Lung microvascular endothelial cell (primary cell): ENCODE measurements around the gene CCDC116. TPM values are rescaled to one million over a fixed set of nuclear protein-coding genes. Genes with fewer than 3 reads are reported as not detected.
"Not testable (repeated sequence)": the region's sequence is repeated elsewhere in the genome, so short reads cannot be mapped to it uniquely, and the experiment has no call there.

Source experiments
- DNase-seq, 2 donors: peaks; one replicate each; pipeline versions ENCODE4 v3.0.0 to v3.0.0-alpha.2; 2010; ENCODE audit warnings: low read depth in 2 of 2
- total RNA-seq: library from RNA; depleted of rRNA; stranded (reverse); fragments of >200 nt; gene quantifications from 2 replicates; pipeline ENCODE4 v1.2.1, GENCODE V29; 2014

CCDC116 gene
- total RNA-seq, 1 donor from 2014 or later: not detected

DNA sequence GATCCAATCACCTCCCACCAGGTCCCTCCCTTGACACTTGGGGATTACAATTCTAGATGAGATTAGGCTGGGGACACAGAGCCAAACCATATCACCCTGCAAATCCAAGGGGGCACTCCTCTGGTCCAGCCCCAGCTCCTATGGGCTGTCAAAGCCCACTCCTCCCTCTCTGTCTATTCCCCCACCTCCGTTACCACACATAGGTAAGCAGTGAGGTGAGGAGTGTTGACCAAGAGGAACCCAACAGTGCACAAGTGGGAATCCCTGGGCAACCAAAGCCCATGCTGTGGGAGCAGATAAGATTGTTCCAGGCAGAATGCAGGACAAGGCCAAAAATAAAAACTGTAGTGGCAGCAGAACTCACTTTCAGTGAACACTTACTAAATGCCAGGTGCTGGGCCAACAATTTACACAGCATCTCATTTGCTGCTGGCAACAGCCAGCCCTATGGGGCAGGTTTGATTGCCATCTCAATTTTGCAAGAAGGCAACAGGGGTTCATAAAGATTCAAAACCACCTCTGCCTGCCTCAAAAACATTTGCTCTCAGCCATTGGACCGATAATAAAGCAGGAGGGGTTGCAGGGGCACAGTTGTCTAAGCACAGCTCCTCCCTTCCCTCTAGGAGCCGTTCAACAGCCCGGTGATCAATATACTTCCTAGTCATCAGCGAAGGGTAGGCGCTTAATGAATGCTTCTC lies 18.4 kb downstream of the CCDC116 start:
- no peak for DNase-seq

DNA sequence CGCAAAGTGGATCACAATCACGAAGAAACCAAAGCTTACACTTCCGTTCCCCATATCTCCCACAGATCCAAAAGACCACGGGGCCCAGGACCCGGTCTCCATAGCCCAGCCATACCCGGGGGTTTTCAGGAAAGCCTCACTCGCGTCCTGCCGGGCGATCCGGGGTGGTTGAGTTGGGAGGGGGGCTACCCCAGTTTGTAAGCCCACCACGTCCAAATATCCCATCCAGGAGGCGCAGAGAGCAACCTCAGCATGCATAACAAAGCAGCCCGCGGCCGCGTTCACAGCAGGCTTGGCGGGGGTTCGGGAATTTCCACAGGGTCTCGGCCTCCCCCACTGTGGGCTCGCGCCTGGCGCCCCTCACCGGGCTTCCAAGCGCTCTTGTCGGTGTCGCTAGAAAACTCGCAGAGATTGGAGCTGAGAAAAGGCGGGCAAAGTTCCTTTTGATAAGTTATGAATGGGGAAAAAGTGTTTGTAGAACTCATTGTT lies 19.0 kb downstream of the CCDC116 start:
- DNase-seq: no peak

DNA sequence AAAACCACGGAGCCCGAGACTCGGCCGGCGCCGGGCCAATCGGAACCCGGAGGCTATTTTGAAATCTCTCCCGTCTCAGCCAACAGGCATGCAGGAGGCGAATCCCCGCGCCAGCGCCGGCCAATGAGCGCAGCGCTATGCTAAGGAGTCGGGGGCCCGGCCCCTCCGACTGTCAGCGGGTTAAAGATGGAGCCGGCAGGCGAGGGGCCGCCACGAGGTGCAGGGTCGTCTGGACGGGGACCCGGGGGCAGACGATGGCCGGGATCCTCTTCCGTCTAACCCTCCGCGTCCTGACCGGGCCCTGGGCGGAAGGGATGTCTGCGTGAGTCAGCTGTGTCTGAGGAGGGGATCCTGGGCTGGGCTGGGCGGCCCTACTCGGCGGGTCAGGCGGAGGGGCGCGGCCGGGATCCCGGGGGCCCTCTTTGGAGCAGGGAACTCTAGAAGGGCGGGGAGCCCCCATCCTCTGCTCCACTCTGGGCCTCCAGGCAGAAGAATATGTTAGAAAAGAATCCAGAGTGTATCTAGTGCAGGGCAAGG lies 19.5 kb downstream of the CCDC116 start:
- peak; percentile 84 to 86 for DNase-seq

DNA sequence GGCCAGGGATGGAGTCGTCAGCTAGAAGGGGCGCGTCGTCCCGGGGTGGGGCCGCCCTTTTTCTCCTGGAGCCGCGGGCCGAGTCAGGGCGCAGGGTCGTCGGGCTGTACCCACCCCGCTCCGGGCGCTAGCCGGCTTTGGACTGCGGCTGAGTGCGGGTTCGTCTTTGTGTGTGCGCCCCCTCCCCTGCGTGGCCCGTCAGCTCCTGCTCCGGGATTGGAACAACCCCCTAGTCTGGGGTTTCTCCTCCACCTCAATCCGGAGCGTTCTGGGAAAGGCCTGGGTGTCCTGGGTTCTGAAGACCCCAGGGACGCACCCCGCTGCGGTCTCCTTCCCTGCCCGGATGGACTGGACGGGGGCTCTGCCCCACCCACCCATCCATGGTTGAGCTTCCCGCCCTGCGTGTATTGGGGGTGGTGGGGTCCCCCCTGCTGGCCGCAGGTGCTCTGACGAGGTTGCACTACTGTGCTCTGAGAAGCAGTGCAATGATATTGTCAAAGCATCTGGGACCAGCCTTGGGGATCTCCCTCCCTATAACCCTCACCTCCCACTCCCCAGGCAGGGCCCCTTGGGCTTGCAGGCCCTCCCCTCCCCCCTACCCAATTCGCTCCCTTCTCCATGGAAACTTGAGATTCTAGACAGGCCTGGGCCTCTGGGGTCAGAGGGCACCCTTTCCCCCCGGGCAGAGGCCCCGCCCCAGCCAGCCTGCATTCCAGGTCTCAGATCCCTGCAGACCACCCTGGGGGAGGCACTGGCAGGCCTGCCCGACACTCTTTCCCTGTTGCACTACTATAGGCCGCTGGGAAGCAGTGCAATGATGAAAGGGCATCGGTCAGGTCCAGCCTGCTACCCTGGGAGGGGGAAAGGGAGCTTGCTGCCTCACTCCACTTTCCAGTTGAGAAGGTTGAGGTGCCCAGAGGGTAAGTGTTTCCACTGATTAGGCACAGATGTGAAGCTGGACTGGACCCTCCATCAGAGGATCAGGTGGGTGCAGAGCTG lies 20.3 kb downstream of the CCDC116 start:
- no peak for DNase-seq

DNA sequence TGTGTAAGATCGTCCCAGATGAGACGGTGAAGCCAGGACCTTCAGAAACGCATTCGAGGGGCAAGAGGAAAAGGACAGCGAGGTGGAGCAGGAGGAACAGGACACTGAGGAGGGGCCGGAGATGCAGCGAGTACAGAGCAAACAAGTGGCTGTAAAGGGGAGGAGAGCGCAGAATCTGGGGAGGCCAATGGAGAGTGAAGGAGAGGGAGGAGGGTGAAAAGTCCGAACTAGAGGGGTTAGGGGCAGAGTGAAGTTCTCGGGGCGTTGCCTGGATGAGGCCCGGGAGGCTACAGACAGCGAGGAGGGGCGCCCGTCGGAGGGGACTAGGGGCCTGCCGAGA lies 24.4 kb downstream of the CCDC116 start:
- no peak for DNase-seq

DNA sequence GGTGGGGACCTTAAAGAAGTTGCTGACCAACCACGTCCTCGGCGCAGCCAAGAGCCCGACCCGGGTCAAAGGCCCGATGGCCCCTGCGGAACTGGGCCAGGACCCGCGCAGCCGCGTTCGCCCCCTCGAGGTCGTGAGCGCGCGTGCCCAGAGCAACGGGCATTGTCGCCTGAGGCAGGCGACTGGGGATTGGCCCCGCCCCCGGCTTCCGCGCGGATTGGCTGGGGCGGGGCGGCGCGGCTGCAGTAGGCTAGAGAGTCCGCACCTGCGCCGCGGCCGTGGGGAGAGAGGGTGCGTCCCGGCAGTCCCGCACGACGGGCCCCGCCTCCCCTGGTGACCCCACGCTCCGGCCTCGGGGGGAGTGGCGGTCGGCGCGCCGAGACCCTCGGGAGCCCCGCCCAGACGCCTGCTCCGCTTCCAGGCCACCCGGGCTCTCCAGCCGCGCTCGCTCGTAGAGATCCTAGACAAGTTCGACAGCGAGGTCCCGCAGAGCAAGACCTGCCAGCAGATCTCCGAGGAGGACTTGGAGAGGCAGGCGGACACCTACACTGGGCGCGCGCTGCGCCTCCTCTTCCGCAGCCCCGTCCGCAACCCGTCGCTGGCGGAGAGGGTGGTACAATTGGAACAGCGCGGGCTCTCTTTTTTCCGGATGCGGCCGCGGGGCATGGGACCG lies 24.9 kb downstream of the CCDC116 start:
- peak; percentile 39 to 78 for DNase-seq

DNA sequence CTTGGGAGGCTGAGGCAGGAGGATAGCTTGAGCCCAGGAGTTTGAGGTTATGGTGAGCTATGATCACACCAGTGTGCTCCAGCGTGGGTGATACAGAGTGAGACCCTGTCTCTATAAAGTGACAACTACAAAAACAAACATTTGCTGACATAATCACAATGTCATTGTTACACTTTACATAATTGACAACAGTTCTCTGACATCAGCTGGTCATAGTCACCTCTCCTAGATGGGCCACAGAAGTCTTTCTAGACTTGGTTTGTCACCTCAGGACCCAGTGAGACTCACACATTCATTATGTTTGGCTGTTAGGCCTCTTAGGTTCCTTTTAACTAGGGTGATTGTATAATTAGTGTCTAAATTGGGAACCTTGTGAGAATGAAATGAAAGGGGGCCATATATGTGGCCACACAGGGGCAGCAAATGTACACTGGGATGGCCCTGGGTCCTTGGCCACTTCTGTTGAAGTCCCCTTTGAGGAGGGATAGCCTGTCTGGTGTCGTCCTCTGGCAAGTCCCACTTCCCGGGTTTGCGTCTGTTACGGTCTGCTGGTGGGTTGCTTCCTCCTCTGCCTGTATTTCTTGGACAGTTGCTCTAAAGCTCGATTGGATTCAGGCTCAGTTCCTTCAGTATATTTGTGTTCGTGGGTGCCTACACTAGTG lies 27.4 kb downstream of the CCDC116 start:
- DNase-seq: no peak

DNA sequence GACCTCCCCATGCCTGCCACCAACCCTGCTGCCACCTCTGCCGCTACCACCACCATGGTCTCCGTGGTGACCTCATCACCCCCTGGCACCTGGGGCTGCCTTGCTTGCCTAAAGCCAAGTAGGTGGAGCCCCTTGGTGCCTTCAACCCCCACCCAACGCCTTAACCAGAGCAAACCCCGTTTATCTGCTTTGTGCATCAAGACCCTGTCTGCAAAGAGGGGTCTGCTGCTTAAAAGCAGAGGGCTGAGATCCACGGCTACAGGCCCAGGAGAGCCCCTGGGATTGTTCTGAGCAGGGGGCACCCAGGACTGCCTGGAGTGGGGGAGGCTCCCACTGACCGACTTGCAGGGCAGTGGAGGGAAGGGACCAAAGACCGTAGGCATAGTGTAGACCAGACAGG lies 28.3 kb downstream of the CCDC116 start:
- no peak for DNase-seq

DNA sequence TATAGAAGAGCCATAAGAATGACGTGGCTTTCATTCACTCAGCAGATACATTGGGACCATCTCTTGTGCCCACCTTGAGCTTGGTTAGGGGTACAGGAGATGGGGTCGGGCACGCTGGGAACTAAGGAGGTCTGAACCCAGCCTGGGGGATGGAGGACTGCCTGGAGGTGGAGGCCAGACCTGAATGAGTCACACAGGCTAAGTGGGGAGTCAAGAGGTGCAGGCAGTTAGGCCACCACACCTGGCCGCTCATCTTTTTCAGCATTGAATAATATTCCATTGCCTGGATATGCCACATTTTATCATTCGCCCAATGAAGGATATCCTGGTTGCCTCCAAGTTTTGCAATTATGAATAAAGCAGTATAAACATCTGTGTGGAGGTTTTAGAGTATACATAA lies 29.4 kb downstream of the CCDC116 start:
- DNase-seq: no peak

DNA sequence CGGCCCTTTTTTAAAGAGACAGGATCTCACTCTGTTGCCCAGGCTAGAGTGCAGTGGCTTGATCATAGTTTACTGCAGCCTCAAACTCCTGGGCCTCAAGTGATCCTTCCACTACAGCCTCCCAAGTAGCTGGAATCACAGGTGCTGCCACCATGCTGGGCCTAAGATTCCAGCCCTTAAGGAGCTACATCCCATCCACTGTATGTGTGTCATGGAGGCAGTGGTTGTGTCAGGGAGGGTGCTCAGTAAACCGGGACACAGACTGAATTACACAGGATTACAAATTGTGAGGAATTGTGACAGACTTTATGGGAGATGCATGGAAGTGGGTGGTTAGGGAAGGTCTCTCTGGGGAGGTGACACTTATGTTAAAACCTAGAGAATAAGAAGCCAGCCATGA lies 31.2 kb downstream of the CCDC116 start:
- no peak for DNase-seq

DNA sequence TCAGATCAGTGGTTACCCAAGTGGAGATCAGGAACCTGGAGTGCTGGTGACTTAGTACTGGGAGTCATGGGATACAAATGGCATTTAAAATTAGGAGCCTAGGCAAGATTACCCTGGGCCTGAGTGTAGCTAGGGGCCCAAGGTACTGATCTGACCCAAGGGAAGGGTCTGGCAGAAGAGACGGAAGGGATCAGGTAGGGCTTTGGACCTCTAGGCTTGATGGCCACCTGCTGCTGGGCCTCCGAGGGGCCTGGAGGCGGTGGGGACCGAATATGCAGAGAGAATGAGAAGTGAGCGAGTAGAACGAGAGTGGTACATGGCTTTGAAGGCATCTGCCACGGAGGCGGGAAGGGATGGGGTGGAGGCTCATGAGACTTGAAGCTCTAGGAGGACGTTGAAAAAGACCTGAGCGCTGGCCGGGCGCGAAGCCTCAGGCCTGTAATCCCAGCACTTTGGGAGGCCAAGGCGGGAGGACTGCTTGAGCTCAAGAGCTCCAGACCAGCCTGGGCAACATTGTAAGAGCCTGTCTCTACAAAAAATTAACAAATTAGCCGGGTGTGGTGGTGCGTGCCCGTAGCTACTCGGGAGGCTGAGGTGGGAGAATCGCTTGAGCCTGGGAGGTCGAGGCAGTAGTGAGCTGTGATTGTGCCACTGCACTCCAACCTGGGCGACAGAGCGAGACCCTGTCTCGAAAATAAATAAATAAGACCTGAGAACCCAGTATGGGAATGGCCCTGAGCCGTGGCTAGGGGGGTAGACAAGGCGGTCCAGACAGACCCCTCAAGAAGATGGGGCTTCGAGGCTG lies 32.7 kb downstream of the CCDC116 start:
- no peak for DNase-seq

DNA sequence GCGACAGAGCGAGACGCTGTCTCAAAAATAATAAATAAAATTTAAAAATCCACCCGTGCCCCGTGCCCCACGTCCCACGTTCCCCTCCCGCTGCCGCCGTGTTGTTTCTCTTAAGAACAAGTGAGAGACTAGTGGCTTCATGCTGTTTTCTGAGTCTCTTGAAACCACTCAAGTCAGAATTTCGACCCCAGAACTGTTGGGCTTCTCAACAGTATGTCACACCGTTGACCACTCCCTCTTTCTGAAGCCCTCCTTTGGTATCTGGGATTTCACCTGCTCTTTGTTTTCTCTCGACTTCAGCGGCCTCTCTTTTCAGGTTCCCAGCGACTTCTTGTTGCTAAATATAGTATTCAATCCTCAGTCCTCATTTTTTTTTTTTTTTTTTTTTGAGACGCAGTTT lies 34.2 kb downstream of the CCDC116 start:
- no peak for DNase-seq

DNA sequence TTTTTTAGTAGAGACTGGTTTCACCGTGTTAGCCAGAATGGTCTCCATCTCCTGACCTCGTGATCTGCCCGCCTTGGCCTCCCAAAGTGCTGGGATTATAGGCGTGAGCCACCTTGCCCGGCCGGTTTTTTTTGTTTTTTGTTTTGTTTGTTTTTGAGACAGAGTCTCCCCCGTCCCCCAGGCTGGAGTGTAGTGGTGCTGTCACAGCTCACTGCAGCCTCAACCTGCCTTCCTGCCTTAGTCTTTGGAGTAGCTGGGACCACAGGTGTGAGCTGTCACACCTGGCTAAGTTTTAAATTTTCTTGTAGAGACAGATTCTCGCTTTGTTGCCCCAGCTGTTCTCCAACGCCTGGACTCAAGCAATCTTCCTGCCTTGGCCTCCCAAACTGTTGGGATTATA lies 36.5 kb downstream of the CCDC116 start:
- no peak for DNase-seq

DNA sequence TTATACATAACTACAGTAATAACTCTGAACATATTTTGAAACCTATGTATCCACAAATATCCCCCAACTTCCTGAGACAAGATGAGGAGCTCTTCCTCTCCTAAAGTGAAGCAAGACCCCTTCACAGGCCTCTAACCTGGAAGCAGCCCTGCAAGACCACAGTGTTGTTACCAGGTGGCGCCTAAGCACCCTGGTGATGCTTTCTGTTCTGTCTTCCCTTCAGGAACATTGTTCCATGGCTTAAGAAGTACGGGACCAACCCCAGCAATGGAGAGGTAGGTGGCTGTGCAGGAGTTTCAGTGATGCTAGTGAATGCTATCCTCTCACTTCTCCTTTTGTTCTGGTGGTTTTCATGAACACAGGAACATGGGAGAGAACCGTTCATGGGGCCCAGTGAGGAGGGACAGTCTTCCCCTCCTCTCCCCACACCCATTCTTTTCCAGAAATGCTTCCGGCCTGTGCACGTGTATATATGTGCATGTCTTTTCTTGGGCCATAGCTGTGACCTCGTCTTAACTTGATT lies 39.6 kb downstream of the CCDC116 start:
- DNase-seq: no peak

DNA sequence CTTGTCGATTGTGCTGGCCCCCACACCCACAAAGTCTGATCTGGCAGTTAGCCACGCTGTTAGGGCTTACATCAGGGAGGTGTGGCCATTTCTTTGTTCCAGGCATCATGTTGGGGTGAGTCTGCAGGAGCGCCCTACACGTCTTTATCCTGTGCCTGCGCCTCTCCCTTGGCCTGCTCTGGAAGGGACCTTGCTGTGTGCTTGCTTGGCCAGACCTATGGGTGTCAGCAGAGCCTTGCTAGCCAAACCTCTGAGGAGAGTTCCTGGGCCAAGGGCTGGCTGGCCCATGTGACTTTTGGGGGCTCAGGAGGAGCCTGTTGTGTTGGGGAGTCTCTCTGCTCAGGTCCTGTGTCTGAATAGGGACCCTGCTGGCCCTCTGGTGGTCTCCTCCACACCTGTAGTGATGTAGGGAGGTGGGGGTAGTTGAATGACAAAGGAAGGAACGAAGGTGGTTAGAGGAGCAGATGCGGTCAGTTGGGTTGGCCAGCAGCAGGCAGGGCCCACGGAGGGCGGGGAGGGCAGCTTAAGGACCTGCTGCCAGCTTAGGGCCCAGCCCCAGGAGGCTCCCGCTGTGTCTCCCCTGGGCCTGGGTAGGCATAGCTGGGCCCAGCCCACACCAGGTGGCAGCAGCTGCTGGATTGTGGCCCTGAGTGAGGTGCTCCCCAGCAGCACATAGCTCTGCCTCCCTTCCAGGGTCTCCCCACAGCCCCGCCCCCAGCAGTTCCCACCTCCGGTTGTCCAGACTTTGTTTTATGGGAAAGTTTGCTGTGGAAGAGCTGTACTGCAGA lies 41.2 kb downstream of the CCDC116 start:
- DNase-seq: no peak

DNA sequence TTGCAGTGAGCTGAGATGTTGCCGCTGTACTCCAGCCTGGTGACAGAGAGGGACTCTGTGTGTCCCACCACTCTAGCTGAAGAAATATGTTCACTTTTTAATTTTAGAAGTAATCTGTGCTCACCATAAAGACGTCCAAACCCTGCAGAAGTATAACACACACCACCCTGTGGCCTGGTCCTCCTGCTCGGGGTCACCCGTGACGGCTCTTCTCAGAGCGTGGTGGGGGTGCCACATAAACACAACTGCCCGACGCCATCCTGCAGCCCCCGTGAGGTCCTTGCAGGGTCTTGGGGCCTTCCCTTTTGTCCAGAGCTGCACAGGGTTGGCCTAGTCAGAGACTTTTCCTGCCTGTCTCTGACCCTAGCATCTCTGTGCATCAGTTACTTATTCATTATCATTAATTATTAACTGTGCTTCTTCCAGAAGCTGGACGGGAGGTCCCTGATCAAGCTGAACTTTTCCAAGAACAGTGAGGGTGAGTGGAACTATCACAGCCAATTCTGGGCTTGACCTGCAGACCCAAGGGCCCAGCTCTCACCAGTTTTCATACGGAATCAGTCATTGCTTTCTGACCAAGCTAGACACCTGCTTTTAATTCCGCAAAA lies 42.2 kb downstream of the CCDC116 start:
- no peak for DNase-seq

DNA sequence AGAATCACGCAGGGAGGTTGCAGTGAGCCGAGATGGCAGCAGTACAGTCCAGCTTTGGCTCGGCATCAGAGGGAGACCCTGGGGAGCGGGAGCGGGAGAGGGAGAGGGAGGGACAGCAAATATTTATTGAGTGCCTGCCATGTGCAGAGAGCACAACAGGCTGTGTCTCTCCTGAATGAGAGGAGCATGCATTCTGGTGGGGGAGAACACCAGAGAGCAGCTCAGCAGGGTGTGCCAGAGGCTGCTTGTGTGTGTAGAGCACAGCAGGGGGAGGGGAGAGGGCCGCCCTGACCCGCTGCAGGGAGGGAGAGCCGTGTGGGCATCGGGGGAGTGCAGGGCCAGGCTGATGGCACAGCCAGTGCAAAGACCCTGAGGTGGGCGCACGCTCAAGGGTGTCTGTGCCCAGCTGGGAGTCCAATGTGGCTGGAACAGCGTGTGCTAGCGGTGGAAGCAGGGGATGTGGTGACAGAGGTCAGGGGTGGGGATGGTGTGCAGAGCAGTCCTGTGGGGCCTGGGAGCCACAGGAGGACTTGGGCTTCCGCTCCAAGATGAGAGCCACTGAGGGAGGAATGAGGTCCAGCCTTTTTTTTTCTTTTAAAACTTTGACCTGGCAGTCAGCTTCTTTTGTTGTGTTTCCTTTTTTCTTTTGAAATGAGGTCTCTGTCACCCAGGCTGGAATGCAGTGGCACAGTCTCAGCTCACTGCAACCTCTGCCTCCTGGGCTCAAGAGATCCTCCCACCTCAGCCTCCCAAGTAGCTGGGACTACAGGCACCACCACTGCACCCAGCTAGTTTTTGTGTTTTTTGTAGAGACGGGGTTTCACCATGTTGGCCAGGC lies 45.3 kb downstream of the CCDC116 start:
- no peak for DNase-seq

DNA sequence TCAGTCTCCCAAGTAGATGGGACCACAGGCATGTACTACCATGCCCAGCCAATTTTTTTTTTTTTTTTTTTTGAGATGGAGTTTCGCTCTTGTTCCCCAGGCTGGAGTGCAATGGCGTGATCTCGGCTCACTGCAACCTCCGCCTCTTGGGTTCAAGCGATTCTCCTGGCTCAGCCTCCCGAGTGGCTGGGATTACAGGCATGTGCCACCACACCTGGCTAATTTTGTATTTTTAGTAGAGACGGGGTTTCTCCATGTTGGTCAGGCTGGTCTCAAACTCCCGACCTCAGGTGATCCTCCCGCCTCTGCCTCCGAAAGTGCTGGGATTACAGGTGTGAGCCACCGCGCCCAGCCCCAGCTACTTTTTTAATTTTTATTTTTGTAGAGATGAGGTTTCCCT lies 46.3 kb downstream of the CCDC116 start:
- DNase-seq: not testable (repeated sequence)
